Activated T-helper 2 cell treated with anti-CD3 and anti-CD28 coated beads, Interferon-gamma antibody, Interleukin-2, Interleukin-4, amounts not matched to agents 10 μg/mL and 5 μg/mL and 100 μg/mL, durations not matched to agents 14 hours and 24 hours and 36 hours (primary cell): ENCODE measurements around the gene YTHDF1. TPM values are rescaled to one million over a fixed set of nuclear protein-coding genes. Genes with fewer than 3 reads are reported as not detected.

Source experiments
- DNase-seq: peaks from one replicate; pipeline ENCODE4 v3.0.0; 2021; ENCODE audit warnings: low spot score
- H3K27ac Mint-ChIP-seq: one replicate; pipeline ENCODE4 v1.8.0; 2021; ENCODE audit warnings: mixed read lengths
- H3K27me3 Mint-ChIP-seq: one replicate; pipeline ENCODE4 v1.8.0; 2021; ENCODE audit warnings: low read depth, mixed read lengths
- H3K36me3 Mint-ChIP-seq: one replicate; pipeline ENCODE4 v1.8.0; 2021; ENCODE audit warnings: low read depth, mixed read lengths
- H3K4me1 Mint-ChIP-seq: one replicate; pipeline ENCODE4 v1.8.0; 2021; ENCODE audit warnings: low read depth, mixed read lengths
- H3K4me3 Mint-ChIP-seq: one replicate; pipeline ENCODE4 v1.8.0; 2021; ENCODE audit warnings: low read depth, mild to moderate bottlenecking, moderate library complexity, mixed read lengths
- H3K9me3 Mint-ChIP-seq: one replicate; pipeline ENCODE4 v1.8.0; 2021; ENCODE audit warnings: mixed read lengths
- intact Hi-C: fragments of 100-400 bp; cut with micrococcal nuclease; formaldehyde crosslinking; loops from one replicate; pipeline ENCODE4 v1.15.1; 2023
- total RNA-seq: library from RNA; stranded (reverse); gene quantifications from 2 replicates; pipeline ENCODE4 v1.2.3, GENCODE V29; 2022

Gene YTHDF1
- total RNA-seq, 1 donor from 2014 or later, result 44.7 TPM

DNA sequence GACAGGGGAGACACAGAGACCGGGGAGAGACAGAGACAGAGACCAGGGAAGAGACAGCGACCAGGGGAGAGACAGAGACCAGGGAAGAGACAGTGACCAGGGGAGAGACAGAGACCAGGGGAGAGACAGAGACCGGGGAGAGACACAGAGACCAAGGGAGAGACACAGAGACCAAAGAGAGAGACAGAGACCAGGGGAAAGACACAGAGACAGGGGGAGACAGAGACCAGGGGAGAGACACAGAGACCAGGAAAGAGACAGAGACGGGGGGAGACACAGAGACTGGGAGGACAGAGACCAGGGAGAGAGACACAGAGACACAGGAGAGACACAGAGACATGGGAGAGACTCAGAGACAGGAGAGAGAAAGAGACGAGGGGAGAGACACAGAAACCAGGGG is 43.9 kb downstream of the YTHDF1 start:
- peaks cover 26% of the 10 kb centered on the region for H3K27me3 Mint-ChIP-seq

GRCh38 chr20:63169681-63170080 is 46.2 kb downstream of the YTHDF1 start:
- H3K27ac Mint-ChIP-seq, result no peak overlapping the region
- no peaks in the 10 kb centered on the region for H3K36me3 Mint-ChIP-seq
- no peak for DNase-seq
- H3K4me1 Mint-ChIP-seq, result no peaks in the 10 kb centered on the region
- H3K27me3 Mint-ChIP-seq, result peaks cover 15% of the 10 kb centered on the region
- no peak overlapping the region for H3K4me3 Mint-ChIP-seq
- intact Hi-C loops, result no loop called here
- H3K9me3 Mint-ChIP-seq, result no peaks in the 10 kb centered on the region

More for the DNA sequence above, 43.9 kb downstream of the YTHDF1 start:
- H3K36me3 Mint-ChIP-seq, result no peaks in the 10 kb centered on the region
- no peak for DNase-seq
- H3K4me1 Mint-ChIP-seq, result no peaks in the 10 kb centered on the region
- intact Hi-C loops, result no loop called here
- H3K27ac Mint-ChIP-seq, result no peak overlapping the region
- no peaks in the 10 kb centered on the region for H3K9me3 Mint-ChIP-seq
- H3K4me3 Mint-ChIP-seq, result no peak overlapping the region

GRCh38 chr20:63168861-63169260 is 47.1 kb downstream of the YTHDF1 start:
- H3K4me3 Mint-ChIP-seq, result no peak overlapping the region
- no peak overlapping the region for H3K27ac Mint-ChIP-seq
- H3K27me3 Mint-ChIP-seq, result peaks cover 12% of the 10 kb centered on the region
- no peak for DNase-seq
- no peaks in the 10 kb centered on the region for H3K36me3 Mint-ChIP-seq
- no peaks in the 10 kb centered on the region for H3K9me3 Mint-ChIP-seq
- intact Hi-C loops, result no loop called here
- H3K4me1 Mint-ChIP-seq, result no peaks in the 10 kb centered on the region

- Mint-ChIP-seq H3K27ac (no peak overlapping the region), H3K4me1 (no peaks in the 10 kb centered on the region), H3K36me3 (no peaks in the 10 kb centered on the region), H3K4me3 (no peak overlapping the region), H3K27me3 (peaks cover 10% of the 10 kb centered on the region), H3K9me3 (no peaks in the 10 kb centered on the region)
- intact Hi-C loops, result no loop called here
- DNase-seq, result no peak
Measured at GRCh38 chr20:63167918-63168520, 47.9 kb downstream of the YTHDF1 start.

- H3K27ac Mint-ChIP-seq, result no peak overlapping the region
- H3K27me3 Mint-ChIP-seq, result peaks cover 8% of the 10 kb centered on the region
- no peaks in the 10 kb centered on the region for H3K4me1 Mint-ChIP-seq
- no peak for DNase-seq
- H3K4me3 Mint-ChIP-seq, result no peak overlapping the region
- no peaks in the 10 kb centered on the region for H3K9me3 Mint-ChIP-seq
- no peaks in the 10 kb centered on the region for H3K36me3 Mint-ChIP-seq
- intact Hi-C loops, result no loop called here
Measured at GRCh38 chr20:63167026-63167917, 48.7 kb downstream of the YTHDF1 start.

- intact Hi-C loops, result no loop called here
- no peak overlapping the region for H3K27ac Mint-ChIP-seq
- H3K27me3 Mint-ChIP-seq, result no peaks in the 10 kb centered on the region
- H3K4me1 Mint-ChIP-seq, result no peaks in the 10 kb centered on the region
- no peaks in the 10 kb centered on the region for H3K36me3 Mint-ChIP-seq
- DNase-seq, result no peak
- H3K9me3 Mint-ChIP-seq, result no peaks in the 10 kb centered on the region
- H3K4me3 Mint-ChIP-seq, result no peak overlapping the region
Measured at GRCh38 chr20:63166193-63167020, 49.5 kb downstream of the YTHDF1 start.

DNA sequence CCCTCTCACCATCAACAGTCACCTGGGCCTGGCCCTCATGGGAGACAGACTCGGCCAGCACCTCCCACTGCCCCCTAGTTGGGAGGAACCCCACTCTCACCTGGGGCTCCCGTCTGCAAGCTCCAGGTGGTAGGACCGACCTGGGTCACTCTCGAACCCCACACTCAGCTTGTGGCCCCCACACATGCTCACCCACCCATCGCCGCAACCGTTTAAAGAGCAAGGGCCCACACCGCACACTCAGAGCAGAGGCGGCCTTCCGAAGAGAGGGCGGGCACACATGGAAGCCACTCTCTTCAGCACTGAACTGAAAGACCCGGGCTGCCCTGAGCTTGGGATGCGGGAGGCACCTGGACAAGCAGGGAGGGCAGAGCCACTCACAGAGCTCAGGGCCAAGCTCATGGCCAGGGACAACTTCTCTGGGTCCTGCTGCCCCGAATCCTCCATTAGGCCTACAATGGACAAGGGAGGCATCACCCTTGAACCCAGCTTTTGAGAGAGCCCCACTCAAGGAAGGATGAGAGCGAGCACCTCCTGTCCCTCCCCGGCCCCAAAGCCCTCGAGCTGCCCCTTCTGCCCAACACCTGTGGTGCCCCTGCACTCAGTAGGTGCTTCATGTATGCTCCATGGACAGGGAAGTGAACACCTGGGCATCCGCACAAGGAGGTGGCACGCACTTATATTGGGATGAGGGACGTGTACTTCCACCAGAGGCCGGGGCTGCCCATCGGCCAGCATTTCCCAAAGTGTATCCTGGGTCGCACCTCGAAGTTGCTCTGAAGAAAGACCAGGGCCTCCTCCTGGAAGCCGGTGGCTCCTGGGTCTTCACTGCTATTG is 50.4 kb downstream of the YTHDF1 start:
- intact Hi-C loops, result no loop called here
- Mint-ChIP-seq H3K27me3 (no peaks in the 10 kb centered on the region), H3K4me3 (no peak overlapping the region), H3K36me3 (no peaks in the 10 kb centered on the region), H3K9me3 (no peaks in the 10 kb centered on the region), H3K4me1 (no peaks in the 10 kb centered on the region), H3K27ac (no peak overlapping the region)
- DNase-seq, result no peak

GRCh38 chr20:63164484-63165355 is 51.2 kb downstream of the YTHDF1 start:
- intact Hi-C loops, result no loop called here
- no peak for DNase-seq
- no peak overlapping the region for H3K4me3 Mint-ChIP-seq

DNA sequence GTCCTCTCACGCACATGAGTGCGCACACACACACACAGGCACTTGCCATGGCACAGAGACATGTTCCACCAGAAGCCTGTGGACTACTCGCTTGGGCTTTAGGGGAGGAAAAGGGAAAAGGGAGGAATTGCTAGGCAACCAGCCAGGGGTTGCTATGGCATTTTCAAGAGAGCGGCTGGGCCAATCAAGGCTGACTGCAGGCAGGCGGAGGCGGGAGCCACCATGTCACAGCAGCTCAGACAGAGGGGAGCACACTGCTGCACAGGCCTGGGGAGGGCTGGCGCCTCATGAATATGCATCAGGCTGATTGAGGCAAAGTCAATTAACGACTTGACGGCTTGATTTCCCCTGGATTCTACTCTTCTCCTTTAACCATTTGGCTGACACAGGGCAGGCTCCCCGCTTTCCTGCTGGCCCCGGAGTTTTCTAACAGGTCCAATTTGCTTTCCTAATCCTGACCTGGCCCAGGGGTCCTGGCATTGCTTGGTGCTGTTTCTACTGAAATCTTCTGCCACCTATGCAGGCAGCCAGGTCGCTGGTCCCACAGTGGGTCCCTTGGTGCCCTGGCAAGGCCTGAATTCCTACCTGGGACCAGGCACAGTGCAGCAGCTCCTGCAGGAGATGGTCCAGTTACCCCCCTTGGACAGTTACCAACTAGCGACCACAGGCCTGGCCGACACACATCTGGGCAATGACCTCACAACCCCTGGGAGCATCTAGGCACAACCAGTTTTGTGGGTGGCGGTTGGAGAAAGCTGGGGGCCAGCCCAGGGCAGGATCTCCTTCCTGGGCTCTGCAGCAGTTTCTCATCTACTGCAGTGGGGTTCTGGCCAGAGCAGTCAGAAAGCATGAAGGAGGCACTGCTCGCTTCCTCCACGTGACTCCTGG is 52.1 kb downstream of the YTHDF1 start:
- no peak for DNase-seq
- Mint-ChIP-seq H3K4me3 (no peak overlapping the region), H3K36me3 (no peaks in the 10 kb centered on the region), H3K27ac (no peak overlapping the region), H3K27me3 (no peaks in the 10 kb centered on the region), H3K4me1 (no peaks in the 10 kb centered on the region), H3K9me3 (no peaks in the 10 kb centered on the region)
- intact Hi-C loops, result no loop called here

More at GRCh38 chr20:63164484-63165355, 51.2 kb downstream of the YTHDF1 start:
- Mint-ChIP-seq H3K27ac (no peak overlapping the region), H3K4me1 (no peaks in the 10 kb centered on the region), H3K36me3 (no peaks in the 10 kb centered on the region), H3K9me3 (no peaks in the 10 kb centered on the region), H3K27me3 (no peaks in the 10 kb centered on the region)

GRCh38 chr20:63163171-63163570 is 52.8 kb downstream of the YTHDF1 start:
- Mint-ChIP-seq H3K9me3 (no peaks in the 10 kb centered on the region), H3K27ac (no peak overlapping the region), H3K4me1 (no peaks in the 10 kb centered on the region), H3K4me3 (no peak overlapping the region), H3K27me3 (no peaks in the 10 kb centered on the region), H3K36me3 (no peaks in the 10 kb centered on the region)
- intact Hi-C loops, result no loop called here
- no peak for DNase-seq

GRCh38 chr20:63162206-63162795 is 53.6 kb downstream of the YTHDF1 start:
- no peak overlapping the region for H3K27ac Mint-ChIP-seq
- H3K9me3 Mint-ChIP-seq, result no peaks in the 10 kb centered on the region
- H3K27me3 Mint-ChIP-seq, result no peaks in the 10 kb centered on the region
- H3K4me1 Mint-ChIP-seq, result no peaks in the 10 kb centered on the region
- DNase-seq, result no peak
- no peaks in the 10 kb centered on the region for H3K36me3 Mint-ChIP-seq
- intact Hi-C loops, result no loop called here
- no peak overlapping the region for H3K4me3 Mint-ChIP-seq
